GM19025 (cell line): ENCODE data around the gene PHLDB3.
"Not testable (repeated sequence)": the region's sequence is repeated elsewhere in the genome, so short reads cannot be mapped to it uniquely, and the experiment has no call there.

Experiments used
- ATAC-seq: cut with Tn5 transposase; IDR thresholded peaks from one replicate; pipeline ENCODE4 v1.9.1; 2021; ENCODE audit warnings: mild to moderate bottlenecking, low read depth, moderate library complexity; ENCODE audit not compliant: unreplicated experiment

Gene PHLDB3

GRCh38 chr19:43527860-43528622, 23.5 kb upstream of the PHLDB3 start:
- ATAC-seq = no peak

GRCh38 chr19:43526884-43527859, 22.6 kb upstream of the PHLDB3 start, which contains the start of gene ETHE1:
Gene ETHE1, minus strand, starts transcription at chr19:43527201. Its CDS starts 24 bp downstream, at chr19:43527177.
- ATAC-seq = peak; percentile 85

- no peak for ATAC-seq
These were observed 21.6 kb upstream of the PHLDB3 start for GRCh38 chr19:43525836-43526771.

- ATAC-seq = no peak
These were observed 20.6 kb upstream of the PHLDB3 start for GRCh38 chr19:43524922-43525835.

GRCh38 chr19:43523696-43524095, 19.1 kb upstream of the PHLDB3 start:
- not testable (repeated sequence) for ATAC-seq

- ATAC-seq = no peak
These were observed 18.4 kb upstream of the PHLDB3 start for GRCh38 chr19:43522929-43523328.

- no peak for ATAC-seq
These were observed 15.0 kb upstream of the PHLDB3 start for GRCh38 chr19:43519436-43520088.

- no peak for ATAC-seq
These were observed 13.5 kb upstream of the PHLDB3 start for GRCh38 chr19:43518051-43518450.

- ATAC-seq = not testable (repeated sequence)
These were observed 7.9 kb upstream of the PHLDB3 start for GRCh38 chr19:43512399-43512798.

GRCh38 chr19:43511324-43511723, 6.8 kb upstream of the PHLDB3 start:
- ATAC-seq = no peak

- no peak for ATAC-seq
These were observed 6.2 kb upstream of the PHLDB3 start for GRCh38 chr19:43510713-43511112.

GRCh38 chr19:43507880-43508279, 3.3 kb upstream of the PHLDB3 start:
- ATAC-seq = no peak

GRCh38 chr19:43506629-43507028, 2.1 kb upstream of the PHLDB3 start:
- ATAC-seq = no peak

- no peak for ATAC-seq
These were observed 1.4 kb upstream of the PHLDB3 start for GRCh38 chr19:43505941-43506340.

- no peak for ATAC-seq
These were observed 575 bp upstream of the PHLDB3 start for GRCh38 chr19:43505186-43505456.

- peak; percentile 77 for ATAC-seq
These were observed 783 bp downstream of the PHLDB3 start for GRCh38 chr19:43503501-43504425.

GRCh38 chr19:43502419-43502976, 2.0 kb downstream of the PHLDB3 start:
- no peak for ATAC-seq
